ENCODE measurements around the gene AKT3. TPM values are rescaled to one million over a fixed set of nuclear protein-coding genes. Genes with fewer than 3 reads are reported as not detected.
A peak's percentile ranks its signal among the peaks of the same experiment; 100 is the strongest.

The AKT3 gene
- total and polyA plus RNA-seq, 4 donors, result 7.1 to 53.1 (median 23.8) TPM

- TF ChIP-seq, protein P1, sequence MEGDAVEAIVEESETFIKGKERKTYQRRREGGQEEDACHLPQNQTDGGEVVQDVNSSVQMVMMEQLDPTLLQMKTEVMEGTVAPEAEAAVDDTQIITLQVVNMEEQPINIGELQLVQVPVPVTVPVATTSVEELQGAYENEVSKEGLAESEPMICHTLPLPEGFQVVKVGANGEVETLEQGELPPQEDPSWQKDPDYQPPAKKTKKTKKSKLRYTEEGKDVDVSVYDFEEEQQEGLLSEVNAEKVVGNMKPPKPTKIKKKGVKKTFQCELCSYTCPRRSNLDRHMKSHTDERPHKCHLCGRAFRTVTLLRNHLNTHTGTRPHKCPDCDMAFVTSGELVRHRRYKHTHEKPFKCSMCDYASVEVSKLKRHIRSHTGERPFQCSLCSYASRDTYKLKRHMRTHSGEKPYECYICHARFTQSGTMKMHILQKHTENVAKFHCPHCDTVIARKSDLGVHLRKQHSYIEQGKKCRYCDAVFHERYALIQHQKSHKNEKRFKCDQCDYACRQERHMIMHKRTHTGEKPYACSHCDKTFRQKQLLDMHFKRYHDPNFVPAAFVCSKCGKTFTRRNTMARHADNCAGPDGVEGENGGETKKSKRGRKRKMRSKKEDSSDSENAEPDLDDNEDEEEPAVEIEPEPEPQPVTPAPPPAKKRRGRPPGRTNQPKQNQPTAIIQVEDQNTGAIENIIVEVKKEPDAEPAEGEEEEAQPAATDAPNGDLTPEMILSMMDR (IDR thresholded peaks at IDR 0.05; ENCODE audit: control extremely low read depth, extremely low read depth), result no peak
- peaks cover 0 to 2% (median 2%) of the 10 kb centered on the region in 4 donors for H3K9me3 ChIP-seq (ENCODE audit: control insufficient read depth in 4 of 4, insufficient read depth in 3 of 4, low read length in 3 of 4)
- H3K9ac ChIP-seq (ENCODE audit: insufficient read depth in 1 of 2, low read length in 2 of 2), result no peak overlapping the region
- peaks cover 3 to 13% (median 9%) of the 10 kb centered on the region in 4 donors for H3K36me3 ChIP-seq (ENCODE audit: control insufficient read depth in 4 of 4, insufficient read depth in 4 of 4, low read length in 4 of 4)
- H3K27ac ChIP-seq (ENCODE audit: low read depth in 1 of 2, low read length in 1 of 2), result peak overlapping the region in 1 of 2 donors; percentile 31
- DNase-seq, result no peak
- no peak overlapping the region for H3K4me3 ChIP-seq
- no peaks in the 10 kb centered on the region for H3K27me3 ChIP-seq (ENCODE audit: control insufficient read depth in 3 of 3, insufficient read depth in 3 of 3, low read length in 2 of 3)
- no peak for ATAC-seq (ENCODE audit: insufficient read depth, low FRiP score)
- H3K4me1 ChIP-seq (ENCODE audit: control insufficient read depth in 5 of 5, insufficient read depth in 5 of 5, low read length in 5 of 5), result no peaks in the 10 kb centered on the region
- WGBS, 2 donors, result 95 to 97% methylated on average over 1 of the region's 1 CpG
Measured at GRCh38 chr1:243562473-243562872, 287.6 kb downstream of the AKT3 start.

DNA sequence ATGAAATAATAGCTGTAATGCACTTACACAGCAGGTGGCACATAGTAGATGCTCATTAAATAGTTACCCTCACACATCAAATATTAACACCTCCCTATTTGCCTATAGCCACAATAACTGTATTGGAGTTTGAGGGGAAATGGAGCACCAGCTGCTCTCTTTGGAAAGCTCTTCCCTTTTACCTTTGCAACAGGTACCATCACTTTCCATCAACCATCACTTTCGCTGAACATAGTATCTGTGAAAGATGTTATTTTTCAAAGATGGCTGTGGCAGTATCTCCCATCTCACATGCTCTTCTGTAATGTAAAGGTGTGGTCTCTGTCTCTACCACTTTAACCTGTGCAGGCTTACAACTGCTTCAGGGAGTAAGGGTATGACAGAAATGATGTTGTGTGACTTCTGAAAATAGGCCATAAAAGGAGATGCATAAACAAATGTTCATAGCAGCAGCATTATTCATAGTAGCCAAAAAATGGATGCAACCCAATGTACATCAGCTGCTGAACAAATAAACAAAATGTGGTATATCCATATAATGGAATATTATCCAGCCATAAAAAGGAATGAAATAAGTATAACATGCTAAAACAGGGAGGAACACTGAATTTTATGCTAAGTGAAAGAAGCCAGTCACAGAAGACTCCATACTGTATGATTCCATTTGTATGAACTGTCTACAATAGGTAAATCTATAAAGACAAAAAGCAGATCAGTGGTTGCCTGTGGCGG, 288.3 kb downstream of the AKT3 start:
- H3K4me1 ChIP-seq (ENCODE audit: control insufficient read depth in 5 of 5, insufficient read depth in 5 of 5, low read length in 5 of 5), result no peaks in the 10 kb centered on the region
- H3K36me3 ChIP-seq (ENCODE audit: control insufficient read depth in 4 of 4, insufficient read depth in 4 of 4, low read length in 4 of 4), result peaks cover 3 to 11% (median 9%) of the 10 kb centered on the region in 4 donors
- peaks cover 0 to 2% (median 2%) of the 10 kb centered on the region in 4 donors for H3K9me3 ChIP-seq (ENCODE audit: control insufficient read depth in 4 of 4, insufficient read depth in 3 of 4, low read length in 3 of 4)
- H3K4me3 ChIP-seq, result no peak overlapping the region
- WGBS, 2 donors, result 98 to 99% methylated on average over 2 of the region's 2 CpGs
- DNase-seq, result no peak
- no peak overlapping the region for H3K9ac ChIP-seq (ENCODE audit: insufficient read depth in 1 of 2, low read length in 2 of 2)
- no peak for ATAC-seq (ENCODE audit: insufficient read depth, low FRiP score)
- no peaks in the 10 kb centered on the region for H3K27me3 ChIP-seq (ENCODE audit: control insufficient read depth in 3 of 3, insufficient read depth in 3 of 3, low read length in 2 of 3)
- no peak overlapping the region for H3K27ac ChIP-seq (ENCODE audit: low read depth in 1 of 2, low read length in 1 of 2)
- TF ChIP-seq, protein P1 (IDR thresholded peaks at IDR 0.05; ENCODE audit: control extremely low read depth, extremely low read depth), result no peak

GRCh38 chr1:243559575-243560162, 290.4 kb downstream of the AKT3 start:
- ATAC-seq (ENCODE audit: insufficient read depth, low FRiP score) (no peak), DNase-seq (no peak)
- 79 to 87% methylated on average over 7 of the region's 7 CpGs for WGBS, 2 donors
- Histone ChIP-seq H3K27me3 (ENCODE audit: control insufficient read depth in 3 of 3, insufficient read depth in 3 of 3, low read length in 2 of 3) (no peaks in the 10 kb centered on the region), H3K9ac (ENCODE audit: insufficient read depth in 1 of 2, low read length in 2 of 2) (no peak overlapping the region), H3K9me3 (ENCODE audit: control insufficient read depth in 4 of 4, insufficient read depth in 3 of 4, low read length in 3 of 4) (peaks cover 0 to 2% (median 2%) of the 10 kb centered on the region in 4 donors), H3K27ac (ENCODE audit: low read depth in 1 of 2, low read length in 1 of 2) (no peak overlapping the region), H3K4me3 (no peak overlapping the region), H3K4me1 (ENCODE audit: control insufficient read depth in 5 of 5, insufficient read depth in 5 of 5, low read length in 5 of 5) (no peaks in the 10 kb centered on the region), H3K36me3 (ENCODE audit: control insufficient read depth in 4 of 4, insufficient read depth in 4 of 4, low read length in 4 of 4) (peaks cover 3 to 10% (median 8%) of the 10 kb centered on the region in 4 donors)
- TF ChIP-seq, protein P1 (IDR thresholded peaks at IDR 0.05; ENCODE audit: control extremely low read depth, extremely low read depth), result no peak
